ENCODE measurements around the gene TMOD1.
"Not testable (repeated sequence)": the region's sequence is repeated elsewhere in the genome, so short reads cannot be mapped to it uniquely, and the experiment has no call there.

The TMOD1 gene

GRCh38 chr9:97498846-97499245 lies 2.6 kb upstream of the TMOD1 start:
- not testable (repeated sequence) for DNase-seq (ENCODE audit: low read depth, low spot score)

GRCh38 chr9:97500263-97500662 lies 1.2 kb upstream of the TMOD1 start:
- DNase-seq (ENCODE audit: low read depth, low spot score): no peak

GRCh38 chr9:97500765-97501176 lies 695 bp upstream of the TMOD1 start:
- no peak for DNase-seq (ENCODE audit: low read depth, low spot score)

- DNase-seq (ENCODE audit: low read depth, low spot score): no peak
Observed at GRCh38 chr9:97501972-97502221, 431 bp downstream of the TMOD1 start.

- no peak for DNase-seq (ENCODE audit: low read depth, low spot score)
Observed at GRCh38 chr9:97502222-97502983, 937 bp downstream of the TMOD1 start.

GRCh38 chr9:97502984-97503861 lies 1.8 kb downstream of the TMOD1 start:
- DNase-seq (ENCODE audit: low read depth, low spot score): no peak

GRCh38 chr9:97503862-97504210 lies 2.4 kb downstream of the TMOD1 start:
- DNase-seq (ENCODE audit: low read depth, low spot score): no peak

- DNase-seq (ENCODE audit: low read depth, low spot score): no peak
Observed at GRCh38 chr9:97504381-97505216, 3.1 kb downstream of the TMOD1 start.

GRCh38 chr9:97505845-97506244 lies 4.4 kb downstream of the TMOD1 start:
- DNase-seq (ENCODE audit: low read depth, low spot score): no peak

GRCh38 chr9:97506306-97506705 lies 4.8 kb downstream of the TMOD1 start:
- no peak for DNase-seq (ENCODE audit: low read depth, low spot score)

- no peak for DNase-seq (ENCODE audit: low read depth, low spot score)
Observed at GRCh38 chr9:97506787-97507186, 5.3 kb downstream of the TMOD1 start.

- no peak for DNase-seq (ENCODE audit: low read depth, low spot score)
Observed at GRCh38 chr9:97507428-97507984, 6.0 kb downstream of the TMOD1 start.

GRCh38 chr9:97508852-97509251 lies 7.4 kb downstream of the TMOD1 start:
- DNase-seq (ENCODE audit: low read depth, low spot score): no peak

GRCh38 chr9:97510797-97511654 lies 9.6 kb downstream of the TMOD1 start:
- no peak for DNase-seq (ENCODE audit: low read depth, low spot score)

GRCh38 chr9:97511655-97512427 lies 10.4 kb downstream of the TMOD1 start:
- DNase-seq (ENCODE audit: low read depth, low spot score): no peak

GRCh38 chr9:97512966-97513560 lies 11.6 kb downstream of the TMOD1 start:
- no peak for DNase-seq (ENCODE audit: low read depth, low spot score)

GRCh38 chr9:97514531-97514930 lies 13.1 kb downstream of the TMOD1 start:
- DNase-seq (ENCODE audit: low read depth, low spot score): no peak

GRCh38 chr9:97515662-97516061 lies 14.2 kb downstream of the TMOD1 start:
- no peak for DNase-seq (ENCODE audit: low read depth, low spot score)

GRCh38 chr9:97516111-97516510 lies 14.6 kb downstream of the TMOD1 start:
- no peak for DNase-seq (ENCODE audit: low read depth, low spot score)

Data from iPS DF 19.7 (cell line).